Stimulated activated CD4-positive, alpha-beta T cell treated with anti-CD3 and anti-CD28 coated beads, Interleukin-1b, Interleukin-23, amount 100 ng/mL, for 1 hour (primary cell): ENCODE data around the gene COPS3.
A peak's percentile ranks its signal among the peaks of the same experiment; 100 is the strongest.

ENCODE experiments used
- DNase-seq, 2 donors: peaks; one replicate each; pipeline ENCODE4 v3.0.0-alpha.2; 2020; ENCODE audit warnings: low read depth in 2 of 2

The COPS3 gene

GRCh38 chr17:17216236-17216635, 64.8 kb downstream of the COPS3 start:
- DNase-seq: no peak

- no peak for DNase-seq
Measured at GRCh38 chr17:17215575-17215974, 65.5 kb downstream of the COPS3 start.

- DNase-seq: no peak
Measured at GRCh38 chr17:17214646-17215436, 66.2 kb downstream of the COPS3 start.

GRCh38 chr17:17213775-17214174, 67.3 kb downstream of the COPS3 start:
- DNase-seq: no peak

- no peak for DNase-seq
Measured at GRCh38 chr17:17207998-17208397, 73.0 kb downstream of the COPS3 start.

- no peak for DNase-seq
Measured at GRCh38 chr17:17206913-17207335, 74.1 kb downstream of the COPS3 start.

- peak; percentile 81 to 87 for DNase-seq
Measured at GRCh38 chr17:17206124-17206912, 74.7 kb downstream of the COPS3 start, which contains the start of gene PLD6. PLD6 (minus strand) TSS chr17:17206333; CDS start chr17:17206286, 47 bp downstream.

GRCh38 chr17:17205368-17206123, 75.5 kb downstream of the COPS3 start:
- peak in 1 of 2 donors; percentile 41 for DNase-seq

- no peak for DNase-seq
Measured at GRCh38 chr17:17204635-17205231, 76.3 kb downstream of the COPS3 start.

GRCh38 chr17:17204041-17204591, 76.9 kb downstream of the COPS3 start:
- DNase-seq: no peak

GRCh38 chr17:17203173-17203730, 77.8 kb downstream of the COPS3 start:
- DNase-seq: no peak

- DNase-seq: no peak
Measured at GRCh38 chr17:17201907-17202306, 79.1 kb downstream of the COPS3 start.

GRCh38 chr17:17201271-17201670, 79.8 kb downstream of the COPS3 start:
- no peak for DNase-seq

- no peak for DNase-seq
Measured at GRCh38 chr17:17200831-17201230, 80.2 kb downstream of the COPS3 start.

GRCh38 chr17:17200311-17200710, 80.7 kb downstream of the COPS3 start:
- DNase-seq: no peak

GRCh38 chr17:17198281-17198680, 82.8 kb downstream of the COPS3 start:
- DNase-seq: no peak

- no peak for DNase-seq
Measured at GRCh38 chr17:17196776-17197175, 84.3 kb downstream of the COPS3 start.
